ENCODE results near the gene NUP153. TPM values are rescaled to one million over a fixed set of nuclear protein-coding genes. Genes with fewer than 3 reads are reported as not detected.
A peak's percentile ranks its signal among the peaks of the same experiment; 100 is the strongest.

NUP153 gene
- total and polyA plus RNA-seq, 4 donors, result 6.2 to 50.2 (median 21.9) TPM

- H3K4me1 ChIP-seq (ENCODE audit: control insufficient read depth in 5 of 5, insufficient read depth in 5 of 5, low read length in 5 of 5), result peaks cover 3 to 11% (median 5%) of the 10 kb centered on the region in 5 donors
- 0 to 1% methylated on average over 49 to 77 of the region's 77 CpGs for WGBS, 2 donors
- H3K27ac ChIP-seq (ENCODE audit: low read depth in 1 of 2, low read length in 1 of 2), result peak overlapping the region; percentile 98 to 99
- no peaks in the 10 kb centered on the region for H3K9me3 ChIP-seq (ENCODE audit: control insufficient read depth in 4 of 4, insufficient read depth in 3 of 4, low read length in 3 of 4)
- peak overlapping the region; percentile 87 to 90 for H3K9ac ChIP-seq (ENCODE audit: insufficient read depth in 1 of 2, low read length in 2 of 2)
- no peaks in the 10 kb centered on the region for H3K27me3 ChIP-seq (ENCODE audit: control insufficient read depth in 3 of 3, insufficient read depth in 3 of 3, low read length in 2 of 3)
- ATAC-seq (ENCODE audit: insufficient read depth, low FRiP score) (peak; percentile 55), DNase-seq (peak; percentile 44 to 56 (median 55))
- H3K36me3 ChIP-seq (ENCODE audit: control insufficient read depth in 4 of 4, insufficient read depth in 4 of 4, low read length in 4 of 4), result peaks cover 3 to 22% (median 10%) of the 10 kb centered on the region in 4 donors
- TF ChIP-seq, protein P1, sequence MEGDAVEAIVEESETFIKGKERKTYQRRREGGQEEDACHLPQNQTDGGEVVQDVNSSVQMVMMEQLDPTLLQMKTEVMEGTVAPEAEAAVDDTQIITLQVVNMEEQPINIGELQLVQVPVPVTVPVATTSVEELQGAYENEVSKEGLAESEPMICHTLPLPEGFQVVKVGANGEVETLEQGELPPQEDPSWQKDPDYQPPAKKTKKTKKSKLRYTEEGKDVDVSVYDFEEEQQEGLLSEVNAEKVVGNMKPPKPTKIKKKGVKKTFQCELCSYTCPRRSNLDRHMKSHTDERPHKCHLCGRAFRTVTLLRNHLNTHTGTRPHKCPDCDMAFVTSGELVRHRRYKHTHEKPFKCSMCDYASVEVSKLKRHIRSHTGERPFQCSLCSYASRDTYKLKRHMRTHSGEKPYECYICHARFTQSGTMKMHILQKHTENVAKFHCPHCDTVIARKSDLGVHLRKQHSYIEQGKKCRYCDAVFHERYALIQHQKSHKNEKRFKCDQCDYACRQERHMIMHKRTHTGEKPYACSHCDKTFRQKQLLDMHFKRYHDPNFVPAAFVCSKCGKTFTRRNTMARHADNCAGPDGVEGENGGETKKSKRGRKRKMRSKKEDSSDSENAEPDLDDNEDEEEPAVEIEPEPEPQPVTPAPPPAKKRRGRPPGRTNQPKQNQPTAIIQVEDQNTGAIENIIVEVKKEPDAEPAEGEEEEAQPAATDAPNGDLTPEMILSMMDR (IDR thresholded peaks at IDR 0.05; ENCODE audit: control extremely low read depth, extremely low read depth), result no peak
- H3K4me3 ChIP-seq, result peak overlapping the region; percentile 95
Observed at GRCh38 chr6:17600527-17601385, 106.0 kb downstream of the NUP153 start.

DNA sequence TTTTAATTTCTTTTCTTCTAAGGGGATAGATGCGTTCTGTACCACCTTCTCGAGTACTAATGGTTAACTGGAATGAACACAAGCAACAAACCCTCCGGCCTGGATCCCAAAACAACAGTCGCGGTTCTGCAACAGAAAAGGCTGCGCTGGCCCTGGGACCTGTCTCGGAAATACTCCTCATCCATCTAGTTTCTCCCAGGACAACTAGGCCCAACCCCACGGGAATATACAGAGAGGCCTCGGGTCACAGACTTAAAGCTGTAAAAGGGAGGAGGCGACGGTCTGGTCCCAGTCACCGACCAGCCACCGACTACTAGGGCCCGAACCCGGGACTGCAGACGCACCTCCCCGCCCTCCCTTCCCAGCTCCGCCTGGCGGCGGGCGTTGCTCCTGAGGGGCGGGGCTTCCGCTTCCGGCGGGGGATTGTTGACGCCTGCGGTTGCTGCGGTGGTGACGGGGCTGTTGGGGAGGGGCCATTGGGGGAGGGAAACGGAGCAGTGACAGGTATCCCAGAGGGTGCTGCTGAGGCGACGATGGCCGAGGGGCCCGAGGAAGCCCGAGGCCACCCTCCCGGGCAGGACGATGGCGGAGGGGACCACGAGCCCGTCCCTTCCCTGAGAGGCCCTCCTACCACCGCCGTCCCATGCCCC, 106.7 kb downstream of the NUP153 start, which contains the start of gene FAM8A1:
Gene FAM8A1, plus strand, starts transcription at position 426 of the 650 bp plus-strand sequence. Its CDS starts 108 bp downstream, at position 534.
- Histone ChIP-seq H3K27me3 (ENCODE audit: control insufficient read depth in 3 of 3, insufficient read depth in 3 of 3, low read length in 2 of 3) (no peaks in the 10 kb centered on the region), H3K4me1 (ENCODE audit: control insufficient read depth in 5 of 5, insufficient read depth in 5 of 5, low read length in 5 of 5) (peaks cover 3 to 11% (median 5%) of the 10 kb centered on the region in 5 donors), H3K4me3 (peak within 1 kb of the TSS; percentile 95), H3K27ac (ENCODE audit: low read depth in 1 of 2, low read length in 1 of 2) (peak within 1 kb of the TSS; percentile 98 to 99), H3K36me3 (ENCODE audit: control insufficient read depth in 4 of 4, insufficient read depth in 4 of 4, low read length in 4 of 4) (peaks cover 1 to 22% (median 10%) of the 10 kb centered on the region in 4 donors), H3K9me3 (ENCODE audit: control insufficient read depth in 4 of 4, insufficient read depth in 3 of 4, low read length in 3 of 4) (no peaks in the 10 kb centered on the region), H3K9ac (ENCODE audit: insufficient read depth in 1 of 2, low read length in 2 of 2) (peak within 1 kb of the TSS; percentile 87 to 94)
- WGBS, 2 donors, result 7 to 10% methylated on average over 38 to 42 of the region's 42 CpGs
- ATAC-seq (ENCODE audit: insufficient read depth, low FRiP score) (peak; percentile 97), DNase-seq (peak; percentile 94 to 97 (median 96))
- TF ChIP-seq, protein P1 (IDR thresholded peaks at IDR 0.05; ENCODE audit: control extremely low read depth, extremely low read depth), result peak; percentile 25

DNA sequence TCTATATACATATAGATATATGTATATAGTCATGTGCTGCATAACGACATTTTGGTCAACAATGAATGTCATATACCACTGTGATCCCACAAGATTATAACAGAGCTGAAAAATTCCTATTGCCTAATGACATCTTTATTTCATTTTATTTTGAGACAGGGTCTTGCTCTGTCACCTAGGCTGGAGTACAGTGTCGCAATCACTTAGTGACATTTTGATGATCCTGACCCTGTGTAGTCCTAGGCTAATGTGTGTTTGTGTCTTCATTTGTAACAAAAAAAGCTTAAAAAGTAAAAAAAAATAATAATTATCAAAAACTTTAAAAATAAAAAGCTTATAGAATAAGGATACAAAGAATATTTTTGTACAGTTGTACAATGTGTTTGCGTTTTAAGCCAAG, 110.6 kb downstream of the NUP153 start:
- Histone ChIP-seq H3K4me3 (no peak overlapping the region), H3K9ac (ENCODE audit: insufficient read depth in 1 of 2, low read length in 2 of 2) (no peak overlapping the region), H3K9me3 (ENCODE audit: control insufficient read depth in 4 of 4, insufficient read depth in 3 of 4, low read length in 3 of 4) (no peaks in the 10 kb centered on the region), H3K4me1 (ENCODE audit: control insufficient read depth in 5 of 5, insufficient read depth in 5 of 5, low read length in 5 of 5) (peaks cover 0 to 6% (median 0%) of the 10 kb centered on the region in 5 donors), H3K27me3 (ENCODE audit: control insufficient read depth in 3 of 3, insufficient read depth in 3 of 3, low read length in 2 of 3) (no peaks in the 10 kb centered on the region), H3K27ac (ENCODE audit: low read depth in 1 of 2, low read length in 1 of 2) (no peak overlapping the region), H3K36me3 (ENCODE audit: control insufficient read depth in 4 of 4, insufficient read depth in 4 of 4, low read length in 4 of 4) (no peaks in the 10 kb centered on the region)
- TF ChIP-seq, protein P1 (IDR thresholded peaks at IDR 0.05; ENCODE audit: control extremely low read depth, extremely low read depth), result no peak
- DNase-seq (no peak), ATAC-seq (ENCODE audit: insufficient read depth, low FRiP score) (no peak)
- WGBS, 2 donors, result 98% methylated on average over 3 of the region's 3 CpGs

Measured in lung (tissue), 12 donors.